PC-3 (cell line): ENCODE results near the gene SP140L.

Source experiments
- EZH2phosphoT487 ChIP-seq: fragments of 300-600 bp; sonication (generic); IDR thresholded peaks from 2 replicates; pipeline ENCODE4 v1.6.1; 2018; ENCODE audit warnings: mild to moderate bottlenecking, antibody characterized with exemption, low read length, borderline replicate concordance
- TF ChIP-seq, protein P1 (sequence below): fragments of 300-600 bp; sonication (generic); conservative IDR thresholded peaks from 2 replicates; pipeline ENCODE4 v1.5.1; 2017; ENCODE audit warnings: antibody characterized with exemption, low read depth, mild to moderate bottlenecking, low read length

DNA sequence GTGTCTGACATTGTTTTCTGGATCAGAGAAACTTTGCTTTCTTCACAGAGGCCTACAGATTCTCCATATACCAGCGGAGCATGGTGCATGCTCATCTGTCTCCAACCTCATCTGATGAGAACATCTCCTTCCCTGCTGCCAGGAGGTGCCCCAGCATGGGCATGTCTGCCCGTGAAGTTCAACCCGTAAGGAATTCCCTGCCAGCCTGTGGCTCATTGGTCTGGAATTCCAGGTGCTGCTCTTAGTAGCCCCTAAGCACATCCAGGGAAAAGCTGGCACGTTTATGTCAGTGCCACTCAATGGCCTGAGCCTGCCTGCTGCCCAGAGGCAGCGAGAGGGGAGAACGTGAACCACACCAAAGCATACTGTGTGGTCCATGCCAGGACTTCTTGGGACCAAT is 87.3 kb downstream of the SP140L start:
- TF ChIP-seq, protein P1, sequence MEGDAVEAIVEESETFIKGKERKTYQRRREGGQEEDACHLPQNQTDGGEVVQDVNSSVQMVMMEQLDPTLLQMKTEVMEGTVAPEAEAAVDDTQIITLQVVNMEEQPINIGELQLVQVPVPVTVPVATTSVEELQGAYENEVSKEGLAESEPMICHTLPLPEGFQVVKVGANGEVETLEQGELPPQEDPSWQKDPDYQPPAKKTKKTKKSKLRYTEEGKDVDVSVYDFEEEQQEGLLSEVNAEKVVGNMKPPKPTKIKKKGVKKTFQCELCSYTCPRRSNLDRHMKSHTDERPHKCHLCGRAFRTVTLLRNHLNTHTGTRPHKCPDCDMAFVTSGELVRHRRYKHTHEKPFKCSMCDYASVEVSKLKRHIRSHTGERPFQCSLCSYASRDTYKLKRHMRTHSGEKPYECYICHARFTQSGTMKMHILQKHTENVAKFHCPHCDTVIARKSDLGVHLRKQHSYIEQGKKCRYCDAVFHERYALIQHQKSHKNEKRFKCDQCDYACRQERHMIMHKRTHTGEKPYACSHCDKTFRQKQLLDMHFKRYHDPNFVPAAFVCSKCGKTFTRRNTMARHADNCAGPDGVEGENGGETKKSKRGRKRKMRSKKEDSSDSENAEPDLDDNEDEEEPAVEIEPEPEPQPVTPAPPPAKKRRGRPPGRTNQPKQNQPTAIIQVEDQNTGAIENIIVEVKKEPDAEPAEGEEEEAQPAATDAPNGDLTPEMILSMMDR, result no peak
- TF ChIP-seq EZH2phosphoT487, result no peak
